Spleen (tissue), 7 donors: Measurements from ENCODE around the gene PDXDC1.
"Not testable (repeated sequence)": the region's sequence is repeated elsewhere in the genome, so short reads cannot be mapped to it uniquely, and the experiment has no call there.

Experiments
- POLR2AphosphoS5 ChIP-seq, 3 donors: sonication (generic); formaldehyde crosslinking; IDR thresholded peaks; one replicate each; pipeline ENCODE4 v1.5.1; 2017; ENCODE audit warnings: antibody characterized with exemption in 3 of 3
- TF ChIP-seq, protein P1 (sequence below), 11 experiments: fragments of 200-600 bp in 7 of 11; fragments of 450-650 bp in 4 of 11; sonication (generic) in 4 of 11; IDR thresholded peaks in 8 of 11; conservative IDR thresholded peaks in 3 of 11; 1 replicate in 7 of 11; 2 replicates in 4 of 11; pipeline versions ENCODE4 v1.4.0 to v1.8.0; 2016 to 2021; ENCODE audit warnings: antibody characterized with exemption in 11 of 11, inconsistent platforms in 4 of 11, mild to moderate bottlenecking in 1 of 11
- donor health status: DM: no; HTN: no; CAD: no; lungs with moderate emphysema.
- donor health status: DM: no; HTN: no; CAD: no.
- donor health status: DM: no; HTN: no; CAD: no.

DNA sequence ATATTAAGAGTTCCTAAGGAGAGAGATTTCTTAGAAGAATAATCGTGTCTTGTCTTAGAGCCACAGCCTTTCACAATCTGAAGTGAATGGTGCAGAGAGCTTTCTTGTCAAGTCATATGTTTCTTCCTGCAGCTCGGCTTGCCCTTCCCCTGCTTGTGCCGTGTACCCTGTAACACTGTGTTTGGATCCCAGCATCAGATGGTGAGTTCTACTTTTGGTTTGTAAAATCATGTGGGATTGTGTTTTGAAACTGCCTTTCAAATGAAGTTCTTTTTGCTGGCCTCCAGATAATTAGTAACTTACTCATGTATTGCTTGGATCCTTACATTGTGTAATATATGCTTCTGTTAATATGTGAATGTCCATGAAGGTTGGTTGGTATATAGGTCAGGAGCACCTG is 33.8 kb downstream of the PDXDC1 start:
- TF ChIP-seq POLR2AphosphoS5 (IDR thresholded peaks at IDR 0.05): not testable (repeated sequence)
- TF ChIP-seq, protein P1, sequence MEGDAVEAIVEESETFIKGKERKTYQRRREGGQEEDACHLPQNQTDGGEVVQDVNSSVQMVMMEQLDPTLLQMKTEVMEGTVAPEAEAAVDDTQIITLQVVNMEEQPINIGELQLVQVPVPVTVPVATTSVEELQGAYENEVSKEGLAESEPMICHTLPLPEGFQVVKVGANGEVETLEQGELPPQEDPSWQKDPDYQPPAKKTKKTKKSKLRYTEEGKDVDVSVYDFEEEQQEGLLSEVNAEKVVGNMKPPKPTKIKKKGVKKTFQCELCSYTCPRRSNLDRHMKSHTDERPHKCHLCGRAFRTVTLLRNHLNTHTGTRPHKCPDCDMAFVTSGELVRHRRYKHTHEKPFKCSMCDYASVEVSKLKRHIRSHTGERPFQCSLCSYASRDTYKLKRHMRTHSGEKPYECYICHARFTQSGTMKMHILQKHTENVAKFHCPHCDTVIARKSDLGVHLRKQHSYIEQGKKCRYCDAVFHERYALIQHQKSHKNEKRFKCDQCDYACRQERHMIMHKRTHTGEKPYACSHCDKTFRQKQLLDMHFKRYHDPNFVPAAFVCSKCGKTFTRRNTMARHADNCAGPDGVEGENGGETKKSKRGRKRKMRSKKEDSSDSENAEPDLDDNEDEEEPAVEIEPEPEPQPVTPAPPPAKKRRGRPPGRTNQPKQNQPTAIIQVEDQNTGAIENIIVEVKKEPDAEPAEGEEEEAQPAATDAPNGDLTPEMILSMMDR (IDR thresholded peaks at IDR 0.05 in 8 of 11, conservative IDR thresholded peaks at IDR 0.05 in 3 of 11): not testable (repeated sequence)
